Measurements from ENCODE around the gene ZSWIM8.

The ZSWIM8 gene

GRCh38 chr10:73743905-73744663 is 41.3 kb upstream of the ZSWIM8 start, which contains the start of gene SEC24C:
Gene SEC24C (plus strand): TSS chr10:73744372. CDS start chr10:73746833, 2,461 bp downstream.
- peak within 1 kb of the TSS; percentile 61 for H3K4me3 ChIP-seq (ENCODE audit: severe bottlenecking)
- H3K27me3 ChIP-seq (ENCODE audit: insufficient read depth, poor library complexity, severe bottlenecking): no peaks in the 10 kb centered on the region
- peaks cover 39% of the 10 kb centered on the region for H3K36me3 ChIP-seq (ENCODE audit: low read depth)
- ATAC-seq (ENCODE audit: low read depth) (peak; percentile 78), DNase-seq (ENCODE audit: low spot score) (peak; percentile 93)
- peak within 1 kb of the TSS; percentile 86 for H3K27ac ChIP-seq (ENCODE audit: poor library complexity, severe bottlenecking)
- no peak for TF ChIP-seq CTCF (IDR thresholded peaks at IDR 0.05; ENCODE audit: poor library complexity, severe bottlenecking)
- peaks cover 9% of the 10 kb centered on the region for H3K4me1 ChIP-seq (ENCODE audit: insufficient read depth, poor library complexity, severe bottlenecking)
- no peaks in the 10 kb centered on the region for H3K9me3 ChIP-seq (ENCODE audit: severe bottlenecking)

GRCh38 chr10:73744664-73744975 is 40.8 kb upstream of the ZSWIM8 start:
- Histone ChIP-seq H3K4me3 (ENCODE audit: severe bottlenecking) (peak overlapping the region; percentile 61), H3K36me3 (ENCODE audit: low read depth) (peaks cover 43% of the 10 kb centered on the region), H3K9me3 (ENCODE audit: severe bottlenecking) (no peaks in the 10 kb centered on the region), H3K27ac (ENCODE audit: poor library complexity, severe bottlenecking) (peak overlapping the region; percentile 86), H3K27me3 (ENCODE audit: insufficient read depth, poor library complexity, severe bottlenecking) (no peaks in the 10 kb centered on the region), H3K4me1 (ENCODE audit: insufficient read depth, poor library complexity, severe bottlenecking) (peaks cover 9% of the 10 kb centered on the region)
- ATAC-seq (ENCODE audit: low read depth) (peak; percentile 27), DNase-seq (ENCODE audit: low spot score) (no peak)
- TF ChIP-seq CTCF (IDR thresholded peaks at IDR 0.05; ENCODE audit: poor library complexity, severe bottlenecking): no peak

GRCh38 chr10:73746721-73747120 is 38.7 kb upstream of the ZSWIM8 start:
- H3K4me3 ChIP-seq (ENCODE audit: severe bottlenecking): no peak overlapping the region
- ATAC-seq (ENCODE audit: low read depth): no peak
- TF ChIP-seq CTCF (IDR thresholded peaks at IDR 0.05; ENCODE audit: poor library complexity, severe bottlenecking): no peak

GRCh38 chr10:73750819-73751218 is 34.6 kb upstream of the ZSWIM8 start:
- Histone ChIP-seq H3K9me3 (ENCODE audit: severe bottlenecking) (no peaks in the 10 kb centered on the region), H3K4me3 (ENCODE audit: severe bottlenecking) (no peak overlapping the region), H3K4me1 (ENCODE audit: insufficient read depth, poor library complexity, severe bottlenecking) (no peaks in the 10 kb centered on the region), H3K27ac (ENCODE audit: poor library complexity, severe bottlenecking) (no peak overlapping the region), H3K27me3 (ENCODE audit: insufficient read depth, poor library complexity, severe bottlenecking) (no peaks in the 10 kb centered on the region), H3K36me3 (ENCODE audit: low read depth) (peaks cover 91% of the 10 kb centered on the region)
- TF ChIP-seq CTCF (IDR thresholded peaks at IDR 0.05; ENCODE audit: poor library complexity, severe bottlenecking): no peak
- ATAC-seq (ENCODE audit: low read depth) (no peak), DNase-seq (ENCODE audit: low spot score) (no peak)

More at GRCh38 chr10:73746721-73747120, 38.7 kb upstream of the ZSWIM8 start:
- peaks cover 6% of the 10 kb centered on the region for H3K4me1 ChIP-seq (ENCODE audit: insufficient read depth, poor library complexity, severe bottlenecking)
- no peaks in the 10 kb centered on the region for H3K27me3 ChIP-seq (ENCODE audit: insufficient read depth, poor library complexity, severe bottlenecking)
- H3K27ac ChIP-seq (ENCODE audit: poor library complexity, severe bottlenecking): no peak overlapping the region
- H3K9me3 ChIP-seq (ENCODE audit: severe bottlenecking): no peaks in the 10 kb centered on the region
- H3K36me3 ChIP-seq (ENCODE audit: low read depth): peaks cover 64% of the 10 kb centered on the region
- DNase-seq (ENCODE audit: low spot score): no peak

- ATAC-seq (ENCODE audit: low read depth) (no peak), DNase-seq (ENCODE audit: low spot score) (no peak)
- H3K27ac ChIP-seq (ENCODE audit: poor library complexity, severe bottlenecking): no peak overlapping the region
- H3K4me1 ChIP-seq (ENCODE audit: insufficient read depth, poor library complexity, severe bottlenecking): no peaks in the 10 kb centered on the region
- H3K36me3 ChIP-seq (ENCODE audit: low read depth): peaks cover 76% of the 10 kb centered on the region
- H3K9me3 ChIP-seq (ENCODE audit: severe bottlenecking): no peaks in the 10 kb centered on the region
- no peaks in the 10 kb centered on the region for H3K27me3 ChIP-seq (ENCODE audit: insufficient read depth, poor library complexity, severe bottlenecking)
- no peak overlapping the region for H3K4me3 ChIP-seq (ENCODE audit: severe bottlenecking)
- TF ChIP-seq CTCF (IDR thresholded peaks at IDR 0.05; ENCODE audit: poor library complexity, severe bottlenecking): no peak
These were observed 29.2 kb upstream of the ZSWIM8 start for GRCh38 chr10:73756183-73756582.
